Smooth muscle cell of bladder (primary cell): ENCODE measurements around the gene NUBP2. TPM values are rescaled to one million over a fixed set of nuclear protein-coding genes. Genes with fewer than 3 reads are reported as not detected.

Experiments used
- total RNA-seq: library from RNA; depleted of rRNA; stranded (reverse); fragments of >200 nt; gene quantifications from 2 replicates; pipeline ENCODE4 v1.2.3, GENCODE V29; 2014

The NUBP2 gene
- 49.5 and 49.8 TPM in 2 replicates for total RNA-seq

GRCh38 chr16:1782408-1783264 lies at the start of gene NUBP2, which contains the start of gene SPSB3:
NUBP2 (plus strand) TSS chr16:1782960; CDS start chr16:1783021, 61 bp downstream.
SPSB3 (minus strand) TSS chr16:1782571; CDS start chr16:1781483, 1,088 bp downstream.

GRCh38 chr16:1771188-1771863 lies 11.4 kb upstream of the NUBP2 start, which contains the start of gene NME3:
NME3 (minus strand) TSS chr16:1771543; CDS start chr16:1771534, 9 bp downstream.

GRCh38 chr16:1772362-1772907 lies 10.3 kb upstream of the NUBP2 start, which contains the start of gene EME2:
EME2 (plus strand) TSS chr16:1772810; CDS start chr16:1773228, 418 bp downstream.

GRCh38 chr16:1772908-1773702 lies 9.7 kb upstream of the NUBP2 start, which contains the start of gene MRPS34:
MRPS34 (minus strand) TSS chr16:1773134; CDS start chr16:1773119, 15 bp downstream.

GRCh38 chr16:1793578-1794220 lies 10.9 kb downstream of the NUBP2 start, which contains the start of gene IGFALS:
IGFALS (minus strand) TSS chr16:1793705; CDS start chr16:1793652, 53 bp downstream.

GRCh38 chr16:1826691-1827573 lies 44.2 kb downstream of the NUBP2 start, which contains the start of the genes FAHD1 and HAGH:
FAHD1 (plus strand) TSS chr16:1827206; CDS start chr16:1827239, 33 bp downstream.
HAGH (minus strand) TSS chr16:1826825; CDS start chr16:1826787, 38 bp downstream.

Other genes starting within 250 kb of the NUBP2 start
- gene TMEM204, start 249.3 kb upstream of the NUBP2 start, total RNA-seq: 13.0 and 14.1 TPM in 2 replicates
- gene IFT140, start 170.9 kb upstream of the NUBP2 start, total RNA-seq: 25.0 and 36.9 TPM in 2 replicates
- 3.7 and 5.3 TPM in 2 replicates for gene CRAMP1, start 170.6 kb upstream of the NUBP2 start, total RNA-seq
- gene JPT2, start 104.7 kb upstream of the NUBP2 start, total RNA-seq: 13.7 and 14.2 TPM in 2 replicates
- gene MAPK8IP3, start 76.8 kb upstream of the NUBP2 start, total RNA-seq: 34.0 and 41.1 TPM in 2 replicates
- 48.9 and 58.7 TPM in 2 replicates for gene NME3, start 11.4 kb upstream of the NUBP2 start, total RNA-seq
- 6.4 and 10.8 TPM in 2 replicates for gene EME2, start 10.2 kb upstream of the NUBP2 start, total RNA-seq
- 74.0 and 77.1 TPM in 2 replicates for gene MRPS34, start 9.8 kb upstream of the NUBP2 start, total RNA-seq
- 22.3 and 28.1 TPM in 2 replicates for gene SPSB3, start 389 bp upstream of the NUBP2 start, total RNA-seq
- gene IGFALS, start 10.7 kb downstream of the NUBP2 start, total RNA-seq: under 0.01 and 0.09 TPM in 2 replicates
- gene HAGH, start 43.9 kb downstream of the NUBP2 start, total RNA-seq: 35.1 and 58.0 TPM in 2 replicates
- gene FAHD1, start 44.2 kb downstream of the NUBP2 start, total RNA-seq: 44.4 and 101 TPM in 2 replicates
- gene MEIOB, start 89.2 kb downstream of the NUBP2 start, total RNA-seq: 0.28 TPM in 1 of 2 replicates, not detected in the other
- not detected in 2 replicates for gene HS3ST6, start 135.5 kb downstream of the NUBP2 start, total RNA-seq
- 7.4 and 9.5 TPM in 2 replicates for gene MSRB1, start 160.2 kb downstream of the NUBP2 start, total RNA-seq
- not detected in 2 replicates for gene RPL3L, start 171.7 kb downstream of the NUBP2 start, total RNA-seq
- gene NDUFB10, start 176.6 kb downstream of the NUBP2 start, total RNA-seq: 194 and 232 TPM in 2 replicates
- gene RPS2, start 181.9 kb downstream of the NUBP2 start, total RNA-seq: 3,442 and 3,638 TPM in 2 replicates
- not detected in 2 replicates for gene RNF151, start 183.9 kb downstream of the NUBP2 start, total RNA-seq
- 27.9 and 34.6 TPM in 2 replicates for gene TBL3, start 189.1 kb downstream of the NUBP2 start, total RNA-seq
- gene NOXO1, start 198.5 kb downstream of the NUBP2 start, total RNA-seq: 0.14 TPM in 1 of 2 replicates, not detected in the other
- 10.1 and 11.5 TPM in 2 replicates for gene GFER, start 201.2 kb downstream of the NUBP2 start, total RNA-seq
- gene SYNGR3, start 207.0 kb downstream of the NUBP2 start, total RNA-seq: 2.4 and 3.3 TPM in 2 replicates
- gene ZNF598, start 226.9 kb downstream of the NUBP2 start, total RNA-seq: 11.4 and 11.8 TPM in 2 replicates
- 0.18 and 0.43 TPM in 2 replicates for gene NPW, start 236.8 kb downstream of the NUBP2 start, total RNA-seq
- 27.0 and 28.1 TPM in 2 replicates for gene NHERF2, start 243.9 kb downstream of the NUBP2 start, total RNA-seq